Measurements from ENCODE around the gene RALGPS1.

RALGPS1 gene

DNA sequence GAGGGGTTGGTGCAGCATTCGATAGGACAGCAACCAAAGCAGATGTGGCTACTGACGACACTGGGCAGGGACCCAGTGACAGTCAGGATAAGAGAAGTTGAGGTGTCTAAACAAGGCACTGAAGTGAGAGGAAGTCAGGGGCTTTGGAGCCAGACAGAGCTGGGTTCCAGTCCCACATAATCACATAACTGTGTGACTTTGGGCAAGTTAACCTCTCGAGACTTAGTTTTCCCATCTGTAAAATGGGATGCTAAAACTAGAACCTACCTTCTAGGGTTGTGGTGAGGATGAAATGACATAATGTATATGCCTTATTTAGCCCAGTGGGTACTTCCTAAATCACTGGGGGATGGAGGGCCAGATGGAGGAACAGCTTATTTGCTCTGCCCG lies 204.7 kb downstream of the RALGPS1 start:
- TF ChIP-seq, protein P1, sequence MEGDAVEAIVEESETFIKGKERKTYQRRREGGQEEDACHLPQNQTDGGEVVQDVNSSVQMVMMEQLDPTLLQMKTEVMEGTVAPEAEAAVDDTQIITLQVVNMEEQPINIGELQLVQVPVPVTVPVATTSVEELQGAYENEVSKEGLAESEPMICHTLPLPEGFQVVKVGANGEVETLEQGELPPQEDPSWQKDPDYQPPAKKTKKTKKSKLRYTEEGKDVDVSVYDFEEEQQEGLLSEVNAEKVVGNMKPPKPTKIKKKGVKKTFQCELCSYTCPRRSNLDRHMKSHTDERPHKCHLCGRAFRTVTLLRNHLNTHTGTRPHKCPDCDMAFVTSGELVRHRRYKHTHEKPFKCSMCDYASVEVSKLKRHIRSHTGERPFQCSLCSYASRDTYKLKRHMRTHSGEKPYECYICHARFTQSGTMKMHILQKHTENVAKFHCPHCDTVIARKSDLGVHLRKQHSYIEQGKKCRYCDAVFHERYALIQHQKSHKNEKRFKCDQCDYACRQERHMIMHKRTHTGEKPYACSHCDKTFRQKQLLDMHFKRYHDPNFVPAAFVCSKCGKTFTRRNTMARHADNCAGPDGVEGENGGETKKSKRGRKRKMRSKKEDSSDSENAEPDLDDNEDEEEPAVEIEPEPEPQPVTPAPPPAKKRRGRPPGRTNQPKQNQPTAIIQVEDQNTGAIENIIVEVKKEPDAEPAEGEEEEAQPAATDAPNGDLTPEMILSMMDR (IDR thresholded peaks at IDR 0.05; ENCODE audit: low read depth, low read length), result no peak
- H3K4me3 ChIP-seq (ENCODE audit: low read depth, low read length), result no peak overlapping the region

DNA sequence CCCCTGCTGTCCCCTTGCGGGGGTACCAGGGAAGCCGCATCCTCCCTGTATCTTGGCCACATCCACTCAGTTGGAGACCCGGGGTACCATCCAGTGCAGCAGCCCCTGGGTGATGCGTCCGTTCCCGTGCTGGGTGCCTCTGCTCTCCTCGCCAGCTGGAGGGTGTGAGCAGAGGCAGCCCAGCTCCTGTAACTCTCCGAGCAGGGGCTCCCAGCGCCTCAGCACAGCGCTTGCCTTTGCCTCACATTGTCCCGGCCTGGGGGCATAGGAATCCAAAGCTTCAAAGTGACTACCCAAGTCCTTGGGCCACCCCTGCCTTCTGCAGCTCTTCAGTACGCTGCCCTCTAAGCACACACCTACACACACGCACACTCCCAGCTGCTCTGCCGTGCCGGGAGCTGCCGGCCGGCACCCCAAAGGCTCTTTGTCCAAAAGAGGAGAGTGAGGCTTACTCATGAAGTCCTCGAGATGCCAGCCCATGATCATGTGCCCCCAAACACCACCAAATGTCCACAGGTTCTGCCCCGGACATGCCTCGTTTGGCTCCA lies 207.1 kb downstream of the RALGPS1 start:
- TF ChIP-seq, protein P1 (IDR thresholded peaks at IDR 0.05; ENCODE audit: low read depth, low read length), result no peak; the same call in 1 of the 2 replicates
- peak overlapping the region; percentile 89 for H3K4me3 ChIP-seq (ENCODE audit: low read depth, low read length)

DNA sequence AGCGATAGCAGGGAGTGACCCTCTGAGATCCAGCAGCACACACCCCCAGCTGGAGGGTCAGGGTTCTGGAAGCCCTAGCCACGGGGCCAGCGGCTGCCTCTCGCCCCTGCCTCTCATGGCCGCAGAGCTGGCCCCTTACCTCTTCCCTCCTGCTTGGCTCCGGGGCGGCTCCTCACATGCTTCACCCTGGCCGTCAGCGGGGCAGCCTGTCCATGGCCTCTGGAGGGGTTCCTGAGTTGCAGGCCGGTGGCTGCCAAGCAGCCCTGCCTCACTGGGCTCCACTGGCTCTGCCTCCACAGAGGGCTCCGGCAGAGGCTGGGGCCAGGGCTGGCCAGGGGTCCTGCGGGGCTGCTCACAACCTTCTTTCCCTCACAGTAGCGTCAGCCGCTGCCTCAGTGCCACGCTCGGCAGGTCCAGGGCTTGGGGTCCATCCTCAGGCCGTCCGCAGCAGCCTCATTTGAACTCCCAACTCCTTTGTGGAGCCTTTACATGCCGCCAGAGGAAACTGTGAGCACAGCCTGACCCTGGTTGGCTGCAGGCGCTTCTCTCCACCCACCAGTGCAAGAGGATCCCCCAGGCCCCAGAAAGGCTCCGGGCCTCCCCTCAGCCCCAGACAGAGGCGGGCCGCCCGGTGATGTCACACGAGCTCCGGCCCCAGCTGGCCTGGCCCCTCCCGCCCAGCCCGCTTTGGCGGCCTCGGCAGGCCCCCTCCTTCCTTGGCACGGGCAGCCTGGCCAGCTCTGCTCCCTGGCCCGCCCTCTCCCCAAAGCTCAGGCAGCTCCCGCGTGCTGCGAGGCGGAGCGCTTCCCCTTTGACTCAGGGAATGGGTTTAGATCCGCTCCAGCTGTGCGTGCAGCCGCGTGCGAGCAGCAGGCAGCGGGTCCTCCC lies 207.8 kb downstream of the RALGPS1 start, which contains the start of gene ANGPTL2:
ANGPTL2 (minus strand) TSS at position 460 of the 888 bp plus-strand sequence. CDS start 13,904 bp downstream, outside the sequence.
- TF ChIP-seq, protein P1 (IDR thresholded peaks at IDR 0.05; ENCODE audit: low read depth, low read length), result no peak
- H3K4me3 ChIP-seq (ENCODE audit: low read depth, low read length), result peak within 1 kb of the TSS; percentile 89

DNA sequence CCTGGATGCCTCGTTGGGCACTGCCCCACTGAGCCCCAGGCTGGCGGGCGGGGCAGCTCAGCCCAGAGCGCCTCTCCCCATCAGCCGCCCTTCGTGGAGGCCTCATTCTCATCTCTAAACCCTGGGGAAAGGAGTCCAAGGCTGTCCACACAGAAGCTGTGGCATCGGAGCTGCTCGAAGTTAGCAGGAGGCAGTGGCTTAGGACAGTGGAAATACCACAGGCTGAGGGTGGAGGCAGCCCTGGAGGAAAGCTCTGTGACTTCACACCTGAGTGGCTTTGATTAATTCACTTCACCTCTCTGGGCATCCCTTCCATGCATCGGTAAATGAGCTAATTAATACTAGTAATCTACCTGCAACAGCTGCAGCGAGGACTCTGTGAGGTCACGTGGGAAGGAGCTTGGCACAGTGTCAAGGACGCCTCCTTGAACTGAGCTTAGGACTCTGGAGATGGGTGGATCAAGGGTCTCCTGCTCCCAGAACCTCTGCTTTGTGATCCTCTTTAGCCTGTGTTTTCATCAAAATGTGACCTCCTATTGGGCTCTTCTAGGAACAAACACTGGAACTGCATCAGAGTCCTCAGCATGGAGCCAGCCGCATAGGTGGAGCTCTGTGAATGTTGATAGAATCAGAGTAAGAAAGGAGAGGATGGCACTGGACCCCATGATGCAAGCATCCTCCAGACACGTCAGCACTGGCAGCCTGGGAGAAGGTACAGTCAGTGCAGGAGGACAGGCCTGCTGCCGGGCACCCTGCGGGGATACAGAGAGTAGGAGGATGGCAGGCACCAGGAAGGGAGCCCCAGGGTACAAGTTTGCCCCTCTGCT lies 208.7 kb downstream of the RALGPS1 start:
- peak overlapping the region; percentile 34 for H3K4me3 ChIP-seq (ENCODE audit: low read depth, low read length)

DNA sequence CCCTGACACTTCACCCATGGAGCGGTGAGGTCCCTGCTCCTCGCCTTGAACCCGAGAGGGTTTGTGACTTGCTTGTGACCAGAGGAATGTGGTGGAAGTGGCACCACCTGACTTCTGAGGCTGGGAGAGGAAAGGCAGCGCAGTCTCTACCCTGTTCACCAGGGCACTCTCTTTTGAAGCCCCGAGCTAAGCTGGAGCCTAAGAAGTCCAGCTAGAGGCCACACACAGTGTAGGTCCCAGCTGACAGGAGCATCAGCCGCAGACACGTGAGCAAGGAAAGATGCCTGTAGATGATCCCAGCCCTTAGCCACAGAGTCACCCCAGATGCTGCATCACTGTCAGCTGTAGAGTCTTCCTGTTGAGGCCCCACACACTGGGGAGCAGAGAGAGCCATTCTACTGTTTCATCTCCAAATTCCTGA lies 209.5 kb downstream of the RALGPS1 start:
- no peak overlapping the region for H3K4me3 ChIP-seq (ENCODE audit: low read depth, low read length)
- TF ChIP-seq, protein P1 (IDR thresholded peaks at IDR 0.05; ENCODE audit: low read depth, low read length), result no peak

More for the DNA sequence above, 208.7 kb downstream of the RALGPS1 start:
- TF ChIP-seq, protein P1 (IDR thresholded peaks at IDR 0.05; ENCODE audit: low read depth, low read length), result no peak

DNA sequence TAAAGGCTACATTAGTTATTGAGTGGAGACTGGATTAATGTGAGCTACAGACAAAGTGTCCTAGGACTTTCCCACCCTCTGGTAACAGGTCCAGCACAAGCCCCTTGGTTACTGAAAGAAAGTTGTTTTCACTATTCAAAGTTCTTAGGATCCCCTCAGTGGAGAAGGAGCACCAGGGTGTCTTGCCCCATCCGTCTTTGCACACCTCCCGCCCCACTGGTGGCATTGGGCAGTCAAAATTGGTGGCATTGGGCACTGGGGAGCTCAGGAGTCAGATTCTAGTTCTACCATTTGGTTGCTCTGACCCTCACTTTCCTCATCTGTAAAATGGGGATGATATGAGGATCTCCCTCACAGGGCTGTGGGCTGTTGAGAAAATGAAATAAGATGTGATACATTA lies 210.2 kb downstream of the RALGPS1 start:
- TF ChIP-seq, protein P1 (IDR thresholded peaks at IDR 0.05; ENCODE audit: low read depth, low read length), result no peak

More for the DNA sequence above, 210.2 kb downstream of the RALGPS1 start:
- no peak overlapping the region for H3K4me3 ChIP-seq (ENCODE audit: low read depth, low read length)

Measured in WI38 (cell line).